Neural progenitor cell (in vitro differentiated cells): ENCODE data around the gene RCL1. TPM values are rescaled to one million over a fixed set of nuclear protein-coding genes. Genes with fewer than 3 reads are reported as not detected.

Experiments used
- DNase-seq: peaks from one replicate; pipeline ENCODE4 v3.0.0-alpha.2; 2016; ENCODE audit warnings: low spot score
- H2AFZ ChIP-seq: fragments of 200-600 bp; sonication (generic); replicated peaks from 2 replicates; pipeline ENCODE4 v1.6.1; 2016; ENCODE audit warnings: antibody characterized with exemption
- H3F3A ChIP-seq: fragments of 200-600 bp; sonication (generic); 2 replicates; pipeline ENCODE4 v1.6.1; 2016; ENCODE audit warnings: antibody characterized with exemption, low read depth
- H3K27ac ChIP-seq: fragments of 200-600 bp; sonication (generic); 2 replicates; pipeline ENCODE4 v1.5.1; 2016; ENCODE audit warnings: mild to moderate bottlenecking
- H3K27me3 ChIP-seq: fragments of 200-600 bp; sonication (generic); 2 replicates; pipeline ENCODE4 v1.6.1; 2016; ENCODE audit warnings: mild to moderate bottlenecking, moderate library complexity
- H3K36me3 ChIP-seq: fragments of 200-600 bp; sonication (generic); 2 replicates; pipeline ENCODE4 v1.5.1; 2016
- H3K4me1 ChIP-seq: fragments of 200-600 bp; sonication (generic); 2 replicates; pipeline ENCODE4 v1.6.1; 2016; ENCODE audit warnings: mixed run types
- H3K4me2 ChIP-seq: fragments of 200-600 bp; sonication (generic); 2 replicates; pipeline ENCODE4 v1.6.1; 2016
- H3K4me3 ChIP-seq: fragments of 200-600 bp; sonication (generic); 2 replicates; pipeline ENCODE4 v1.5.1; 2016
- H3K79me2 ChIP-seq: fragments of 200-600 bp; sonication (generic); 2 replicates; pipeline ENCODE4 v1.6.1; 2016; ENCODE audit warnings: low read depth
- H3K9ac ChIP-seq: fragments of 200-600 bp; sonication (generic); 2 replicates; pipeline ENCODE4 v1.6.1; 2016
- H3K9me3 ChIP-seq: fragments of 200-600 bp; sonication (generic); 2 replicates; pipeline ENCODE4 v1.5.1; 2016; ENCODE audit warnings: low read depth
- H4K20me1 ChIP-seq: fragments of 200-600 bp; sonication (generic); 2 replicates; pipeline ENCODE4 v1.6.1; 2016; ENCODE audit warnings: low read depth
- H3K27ac Mint-ChIP-seq: 3 replicates; pipeline ENCODE4 v1.8.0; 2021; ENCODE audit warnings: mixed read lengths
- H3K27me3 Mint-ChIP-seq: 2 replicates; pipeline ENCODE4 v1.8.0; 2022; ENCODE audit warnings: low read depth, mild to moderate bottlenecking, inconsistent platforms, moderate library complexity, mixed read lengths; ENCODE audit not compliant: insufficient read depth
- H3K36me3 Mint-ChIP-seq: 3 replicates; pipeline ENCODE4 v1.8.0; 2021; ENCODE audit warnings: mixed read lengths
- H3K4me1 Mint-ChIP-seq: 3 replicates; pipeline ENCODE4 v1.8.0; 2021; ENCODE audit warnings: mixed read lengths
- H3K4me3 Mint-ChIP-seq: 3 replicates; pipeline ENCODE4 v1.8.0; 2021; ENCODE audit warnings: mild to moderate bottlenecking, moderate library complexity, mixed read lengths
- H3K9me3 Mint-ChIP-seq: 3 replicates; pipeline ENCODE4 v1.8.0; 2020; ENCODE audit warnings: mixed read lengths
- CTCF ChIP-seq: fragments of 200-600 bp; sonication (generic); IDR thresholded peaks from 2 replicates; pipeline ENCODE4 v1.5.1; 2017; ENCODE audit warnings: antibody characterized with exemption, mild to moderate bottlenecking
- EZH2 ChIP-seq: fragments of 200-600 bp; sonication (generic); IDR thresholded peaks from 2 replicates; pipeline ENCODE4 v1.6.1; 2017; ENCODE audit warnings: antibody characterized with exemption, mild to moderate bottlenecking, moderate library complexity
- EZH2phosphoT487 ChIP-seq: fragments of 200-600 bp; sonication (generic); IDR thresholded peaks from 2 replicates; pipeline ENCODE4 v1.6.1; 2017; ENCODE audit warnings: antibody characterized with exemption
- total RNA-seq: library from RNA; depleted of rRNA; stranded (reverse); fragments of >200 nt; gene quantifications from 2 replicates; pipeline ENCODE4 v1.2.3, GENCODE V29; 2015; ENCODE audit warnings: low replicate concordance

The RCL1 gene
- total RNA-seq, 1 donor from 2014 or later = 17.9 TPM

GRCh38 chr9:4883326-4883873 lies 90.7 kb downstream of the RCL1 start:
- Histone ChIP-seq H3F3A (peaks cover 34% of the 10 kb centered on the region), H3K36me3 (no peaks in the 10 kb centered on the region), H3K4me2 (no peak overlapping the region), H3K79me2 (no peaks in the 10 kb centered on the region), H3K4me3 (no peak overlapping the region), H3K27ac (no peak overlapping the region), H3K27me3 (no peaks in the 10 kb centered on the region), H4K20me1 (no peaks in the 10 kb centered on the region), H3K9ac (no peak overlapping the region), H2AFZ (no peak overlapping the region), H3K9me3 (no peaks in the 10 kb centered on the region), H3K4me1 (peaks cover 32% of the 10 kb centered on the region)
- peaks cover 4% of the 10 kb centered on the region for H3K27me3 Mint-ChIP-seq
- H3K9me3 Mint-ChIP-seq = no peaks in the 10 kb centered on the region
- DNase-seq = no peak
- no peak overlapping the region for H3K27ac Mint-ChIP-seq
- H3K4me3 Mint-ChIP-seq = no peak overlapping the region
- no peak for TF ChIP-seq EZH2phosphoT487
- TF ChIP-seq EZH2 = no peak
- TF ChIP-seq CTCF = no peak
- H3K4me1 Mint-ChIP-seq = peaks cover 27% of the 10 kb centered on the region
- no peaks in the 10 kb centered on the region for H3K36me3 Mint-ChIP-seq

- H3K4me3 ChIP-seq = no peak overlapping the region
- Mint-ChIP-seq H3K9me3 (peaks cover 2% of the 10 kb centered on the region), H3K27me3 (peaks cover 4% of the 10 kb centered on the region), H3K4me1 (peaks cover 32% of the 10 kb centered on the region), H3K4me3 (peak overlapping the region; percentile 38), H3K27ac (peak overlapping the region; percentile 87), H3K36me3 (no peaks in the 10 kb centered on the region)
- peak overlapping the region; percentile 61 for H3K4me2 ChIP-seq
- peak overlapping the region; percentile 73 for H3K27ac ChIP-seq
- H4K20me1 ChIP-seq = no peaks in the 10 kb centered on the region
- H3K27me3 ChIP-seq = no peaks in the 10 kb centered on the region
- no peak overlapping the region for H2AFZ ChIP-seq
- H3K9ac ChIP-seq = no peak overlapping the region
- H3K36me3 ChIP-seq = no peaks in the 10 kb centered on the region
- H3F3A ChIP-seq = peaks cover 31% of the 10 kb centered on the region
- peak; percentile 73 for DNase-seq
- no peaks in the 10 kb centered on the region for H3K9me3 ChIP-seq
- TF ChIP-seq EZH2phosphoT487 (no peak), CTCF (no peak), EZH2 (no peak)
- H3K4me1 ChIP-seq = peaks cover 35% of the 10 kb centered on the region
- no peaks in the 10 kb centered on the region for H3K79me2 ChIP-seq
Measured at GRCh38 chr9:4886698-4887097, 94.0 kb downstream of the RCL1 start.

GRCh38 chr9:4887556-4887955 lies 94.8 kb downstream of the RCL1 start:
- H3K4me2 ChIP-seq = peak overlapping the region; percentile 61
- no peak overlapping the region for H3K4me3 ChIP-seq
- Mint-ChIP-seq H3K4me1 (peaks cover 28% of the 10 kb centered on the region), H3K27me3 (peaks cover 4% of the 10 kb centered on the region), H3K27ac (peak overlapping the region; percentile 87), H3K9me3 (peaks cover 2% of the 10 kb centered on the region), H3K36me3 (no peaks in the 10 kb centered on the region), H3K4me3 (no peak overlapping the region)
- no peaks in the 10 kb centered on the region for H3K9me3 ChIP-seq
- H3K9ac ChIP-seq = no peak overlapping the region
- H3K36me3 ChIP-seq = no peaks in the 10 kb centered on the region
- H3K4me1 ChIP-seq = peaks cover 27% of the 10 kb centered on the region
- H4K20me1 ChIP-seq = no peaks in the 10 kb centered on the region
- no peak for TF ChIP-seq EZH2phosphoT487
- peaks cover 26% of the 10 kb centered on the region for H3F3A ChIP-seq
- DNase-seq = no peak
- no peaks in the 10 kb centered on the region for H3K79me2 ChIP-seq
- peak overlapping the region; percentile 73 for H3K27ac ChIP-seq
- H3K27me3 ChIP-seq = no peaks in the 10 kb centered on the region
- no peak overlapping the region for H2AFZ ChIP-seq

- Histone ChIP-seq H3K79me2 (no peaks in the 10 kb centered on the region), H3K27me3 (no peaks in the 10 kb centered on the region), H2AFZ (no peak overlapping the region), H4K20me1 (no peaks in the 10 kb centered on the region), H3F3A (peaks cover 26% of the 10 kb centered on the region), H3K27ac (no peak overlapping the region), H3K36me3 (no peaks in the 10 kb centered on the region), H3K9me3 (no peaks in the 10 kb centered on the region), H3K4me2 (no peak overlapping the region), H3K4me3 (no peak overlapping the region), H3K4me1 (peaks cover 27% of the 10 kb centered on the region), H3K9ac (no peak overlapping the region)
- H3K4me1 Mint-ChIP-seq = peaks cover 28% of the 10 kb centered on the region
- no peak for TF ChIP-seq EZH2
- no peak for TF ChIP-seq CTCF
- TF ChIP-seq EZH2phosphoT487 = no peak
- peaks cover 4% of the 10 kb centered on the region for H3K9me3 Mint-ChIP-seq
- no peak for DNase-seq
- H3K4me3 Mint-ChIP-seq = no peak overlapping the region
- peaks cover 3% of the 10 kb centered on the region for H3K27me3 Mint-ChIP-seq
- H3K27ac Mint-ChIP-seq = no peak overlapping the region
- no peaks in the 10 kb centered on the region for H3K36me3 Mint-ChIP-seq
Measured at GRCh38 chr9:4890242-4890641, 97.5 kb downstream of the RCL1 start.
